ENCODE measurements around the gene ATAD3A. TPM values are rescaled to one million over a fixed set of nuclear protein-coding genes. Genes with fewer than 3 reads are reported as not detected.

The ATAD3A gene
- total and polyA plus RNA-seq, 2 experiments from 2014 or later = 36.5 to 80.3 TPM

DNA sequence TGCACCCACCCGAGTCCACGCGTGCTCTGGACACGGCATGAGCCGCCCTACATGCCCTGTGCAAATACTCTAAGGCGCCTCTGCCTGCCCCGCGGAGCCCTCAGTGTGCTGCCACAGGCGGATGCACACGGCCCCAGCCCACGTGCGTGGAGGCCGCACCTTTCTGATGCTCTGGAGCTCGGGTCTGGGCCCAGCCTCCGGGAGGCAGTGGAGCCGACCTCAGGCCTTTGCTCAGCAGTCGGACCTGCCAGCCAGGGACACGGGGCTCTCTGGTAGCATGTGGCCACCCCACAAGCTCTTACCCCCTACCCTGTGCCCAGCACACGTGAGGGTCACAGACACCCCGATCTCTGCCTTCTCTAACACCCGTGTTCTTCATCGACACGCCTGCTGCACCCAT, 26.4 kb downstream of the ATAD3A start:
- TF ChIP-seq EZH2 (IDR thresholded peaks at IDR 0.05; ENCODE audit: low read depth, unreplicated experiment) = no peak
- TF ChIP-seq, protein P1, sequence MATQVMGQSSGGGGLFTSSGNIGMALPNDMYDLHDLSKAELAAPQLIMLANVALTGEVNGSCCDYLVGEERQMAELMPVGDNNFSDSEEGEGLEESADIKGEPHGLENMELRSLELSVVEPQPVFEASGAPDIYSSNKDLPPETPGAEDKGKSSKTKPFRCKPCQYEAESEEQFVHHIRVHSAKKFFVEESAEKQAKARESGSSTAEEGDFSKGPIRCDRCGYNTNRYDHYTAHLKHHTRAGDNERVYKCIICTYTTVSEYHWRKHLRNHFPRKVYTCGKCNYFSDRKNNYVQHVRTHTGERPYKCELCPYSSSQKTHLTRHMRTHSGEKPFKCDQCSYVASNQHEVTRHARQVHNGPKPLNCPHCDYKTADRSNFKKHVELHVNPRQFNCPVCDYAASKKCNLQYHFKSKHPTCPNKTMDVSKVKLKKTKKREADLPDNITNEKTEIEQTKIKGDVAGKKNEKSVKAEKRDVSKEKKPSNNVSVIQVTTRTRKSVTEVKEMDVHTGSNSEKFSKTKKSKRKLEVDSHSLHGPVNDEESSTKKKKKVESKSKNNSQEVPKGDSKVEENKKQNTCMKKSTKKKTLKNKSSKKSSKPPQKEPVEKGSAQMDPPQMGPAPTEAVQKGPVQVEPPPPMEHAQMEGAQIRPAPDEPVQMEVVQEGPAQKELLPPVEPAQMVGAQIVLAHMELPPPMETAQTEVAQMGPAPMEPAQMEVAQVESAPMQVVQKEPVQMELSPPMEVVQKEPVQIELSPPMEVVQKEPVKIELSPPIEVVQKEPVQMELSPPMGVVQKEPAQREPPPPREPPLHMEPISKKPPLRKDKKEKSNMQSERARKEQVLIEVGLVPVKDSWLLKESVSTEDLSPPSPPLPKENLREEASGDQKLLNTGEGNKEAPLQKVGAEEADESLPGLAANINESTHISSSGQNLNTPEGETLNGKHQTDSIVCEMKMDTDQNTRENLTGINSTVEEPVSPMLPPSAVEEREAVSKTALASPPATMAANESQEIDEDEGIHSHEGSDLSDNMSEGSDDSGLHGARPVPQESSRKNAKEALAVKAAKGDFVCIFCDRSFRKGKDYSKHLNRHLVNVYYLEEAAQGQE (IDR thresholded peaks at IDR 0.05; ENCODE audit: unreplicated experiment) = no peak
- TF ChIP-seq POLR2AphosphoS5 (IDR thresholded peaks at IDR 0.05; ENCODE audit: low read depth) = no peak
- TF ChIP-seq EZH2phosphoT487 (IDR thresholded peaks at IDR 0.05; ENCODE audit: unreplicated experiment) = no peak
- TF ChIP-seq ZNF114 (CRISPR knock-in tag; IDR thresholded peaks at IDR 0.05) = no peak
- no peak for TF ChIP-seq JUNB (IDR thresholded peaks at IDR 0.05; ENCODE audit: unreplicated experiment)
- no peak for TF ChIP-seq NANOG (IDR thresholded peaks at IDR 0.05; ENCODE audit: borderline replicate concordance)
- TF ChIP-seq, protein P2, sequence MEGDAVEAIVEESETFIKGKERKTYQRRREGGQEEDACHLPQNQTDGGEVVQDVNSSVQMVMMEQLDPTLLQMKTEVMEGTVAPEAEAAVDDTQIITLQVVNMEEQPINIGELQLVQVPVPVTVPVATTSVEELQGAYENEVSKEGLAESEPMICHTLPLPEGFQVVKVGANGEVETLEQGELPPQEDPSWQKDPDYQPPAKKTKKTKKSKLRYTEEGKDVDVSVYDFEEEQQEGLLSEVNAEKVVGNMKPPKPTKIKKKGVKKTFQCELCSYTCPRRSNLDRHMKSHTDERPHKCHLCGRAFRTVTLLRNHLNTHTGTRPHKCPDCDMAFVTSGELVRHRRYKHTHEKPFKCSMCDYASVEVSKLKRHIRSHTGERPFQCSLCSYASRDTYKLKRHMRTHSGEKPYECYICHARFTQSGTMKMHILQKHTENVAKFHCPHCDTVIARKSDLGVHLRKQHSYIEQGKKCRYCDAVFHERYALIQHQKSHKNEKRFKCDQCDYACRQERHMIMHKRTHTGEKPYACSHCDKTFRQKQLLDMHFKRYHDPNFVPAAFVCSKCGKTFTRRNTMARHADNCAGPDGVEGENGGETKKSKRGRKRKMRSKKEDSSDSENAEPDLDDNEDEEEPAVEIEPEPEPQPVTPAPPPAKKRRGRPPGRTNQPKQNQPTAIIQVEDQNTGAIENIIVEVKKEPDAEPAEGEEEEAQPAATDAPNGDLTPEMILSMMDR (conservative IDR thresholded peaks at IDR 0.05; ENCODE audit: low read depth in 2 of 2) = no peak
- TF ChIP-seq, protein P3, sequence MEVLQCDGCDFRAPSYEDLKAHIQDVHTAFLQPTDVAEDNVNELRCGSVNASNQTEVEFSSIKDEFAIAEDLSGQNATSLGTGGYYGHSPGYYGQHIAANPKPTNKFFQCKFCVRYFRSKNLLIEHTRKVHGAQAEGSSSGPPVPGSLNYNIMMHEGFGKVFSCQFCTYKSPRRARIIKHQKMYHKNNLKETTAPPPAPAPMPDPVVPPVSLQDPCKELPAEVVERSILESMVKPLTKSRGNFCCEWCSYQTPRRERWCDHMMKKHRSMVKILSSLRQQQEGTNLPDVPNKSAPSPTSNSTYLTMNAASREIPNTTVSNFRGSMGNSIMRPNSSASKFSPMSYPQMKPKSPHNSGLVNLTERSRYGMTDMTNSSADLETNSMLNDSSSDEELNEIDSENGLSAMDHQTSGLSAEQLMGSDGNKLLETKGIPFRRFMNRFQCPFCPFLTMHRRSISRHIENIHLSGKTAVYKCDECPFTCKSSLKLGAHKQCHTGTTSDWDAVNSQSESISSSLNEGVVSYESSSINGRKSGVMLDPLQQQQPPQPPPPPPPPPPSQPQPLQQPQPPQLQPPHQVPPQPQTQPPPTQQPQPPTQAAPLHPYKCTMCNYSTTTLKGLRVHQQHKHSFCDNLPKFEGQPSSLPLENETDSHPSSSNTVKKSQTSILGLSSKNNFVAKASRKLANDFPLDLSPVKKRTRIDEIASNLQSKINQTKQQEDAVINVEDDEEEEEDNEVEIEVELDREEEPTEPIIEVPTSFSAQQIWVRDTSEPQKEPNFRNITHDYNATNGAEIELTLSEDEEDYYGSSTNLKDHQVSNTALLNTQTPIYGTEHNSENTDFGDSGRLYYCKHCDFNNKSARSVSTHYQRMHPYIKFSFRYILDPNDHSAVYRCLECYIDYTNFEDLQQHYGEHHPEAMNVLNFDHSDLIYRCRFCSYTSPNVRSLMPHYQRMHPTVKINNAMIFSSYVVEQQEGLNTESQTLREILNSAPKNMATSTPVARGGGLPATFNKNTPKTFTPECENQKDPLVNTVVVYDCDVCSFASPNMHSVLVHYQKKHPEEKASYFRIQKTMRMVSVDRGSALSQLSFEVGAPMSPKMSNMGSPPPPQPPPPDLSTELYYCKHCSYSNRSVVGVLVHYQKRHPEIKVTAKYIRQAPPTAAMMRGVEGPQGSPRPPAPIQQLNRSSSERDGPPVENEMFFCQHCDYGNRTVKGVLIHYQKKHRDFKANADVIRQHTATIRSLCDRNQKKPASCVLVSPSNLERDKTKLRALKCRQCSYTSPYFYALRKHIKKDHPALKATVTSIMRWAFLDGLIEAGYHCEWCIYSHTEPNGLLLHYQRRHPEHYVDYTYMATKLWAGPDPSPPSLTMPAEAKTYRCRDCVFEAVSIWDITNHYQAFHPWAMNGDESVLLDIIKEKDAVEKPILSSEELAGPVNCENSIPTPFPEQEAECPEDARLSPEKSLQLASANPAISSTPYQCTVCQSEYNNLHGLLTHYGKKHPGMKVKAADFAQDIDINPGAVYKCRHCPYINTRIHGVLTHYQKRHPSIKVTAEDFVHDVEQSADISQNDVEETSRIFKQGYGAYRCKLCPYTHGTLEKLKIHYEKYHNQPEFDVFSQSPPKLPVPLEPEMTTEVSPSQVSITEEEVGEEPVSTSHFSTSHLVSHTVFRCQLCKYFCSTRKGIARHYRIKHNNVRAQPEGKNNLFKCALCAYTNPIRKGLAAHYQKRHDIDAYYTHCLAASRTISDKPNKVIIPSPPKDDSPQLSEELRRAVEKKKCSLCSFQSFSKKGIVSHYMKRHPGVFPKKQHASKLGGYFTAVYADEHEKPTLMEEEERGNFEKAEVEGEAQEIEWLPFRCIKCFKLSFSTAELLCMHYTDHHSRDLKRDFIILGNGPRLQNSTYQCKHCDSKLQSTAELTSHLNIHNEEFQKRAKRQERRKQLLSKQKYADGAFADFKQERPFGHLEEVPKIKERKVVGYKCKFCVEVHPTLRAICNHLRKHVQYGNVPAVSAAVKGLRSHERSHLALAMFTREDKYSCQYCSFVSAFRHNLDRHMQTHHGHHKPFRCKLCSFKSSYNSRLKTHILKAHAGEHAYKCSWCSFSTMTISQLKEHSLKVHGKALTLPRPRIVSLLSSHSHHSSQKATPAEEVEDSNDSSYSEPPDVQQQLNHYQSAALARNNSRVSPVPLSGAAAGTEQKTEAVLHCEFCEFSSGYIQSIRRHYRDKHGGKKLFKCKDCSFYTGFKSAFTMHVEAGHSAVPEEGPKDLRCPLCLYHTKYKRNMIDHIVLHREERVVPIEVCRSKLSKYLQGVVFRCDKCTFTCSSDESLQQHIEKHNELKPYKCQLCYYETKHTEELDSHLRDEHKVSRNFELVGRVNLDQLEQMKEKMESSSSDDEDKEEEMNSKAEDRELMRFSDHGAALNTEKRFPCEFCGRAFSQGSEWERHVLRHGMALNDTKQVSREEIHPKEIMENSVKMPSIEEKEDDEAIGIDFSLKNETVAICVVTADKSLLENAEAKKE (CRISPR knock-in tag; IDR thresholded peaks at IDR 0.05) = no peak
- TF ChIP-seq CREB1 (CRISPR knock-in tag; IDR thresholded peaks at IDR 0.05; ENCODE audit: low read depth) = no peak
- TF ChIP-seq ZNF331 (CRISPR knock-in tag; IDR thresholded peaks at IDR 0.05; ENCODE audit: low read depth) = no peak
- no peak for TF ChIP-seq STAT1 (IDR thresholded peaks at IDR 0.05; ENCODE audit: unreplicated experiment)
- TF ChIP-seq, protein P4, sequence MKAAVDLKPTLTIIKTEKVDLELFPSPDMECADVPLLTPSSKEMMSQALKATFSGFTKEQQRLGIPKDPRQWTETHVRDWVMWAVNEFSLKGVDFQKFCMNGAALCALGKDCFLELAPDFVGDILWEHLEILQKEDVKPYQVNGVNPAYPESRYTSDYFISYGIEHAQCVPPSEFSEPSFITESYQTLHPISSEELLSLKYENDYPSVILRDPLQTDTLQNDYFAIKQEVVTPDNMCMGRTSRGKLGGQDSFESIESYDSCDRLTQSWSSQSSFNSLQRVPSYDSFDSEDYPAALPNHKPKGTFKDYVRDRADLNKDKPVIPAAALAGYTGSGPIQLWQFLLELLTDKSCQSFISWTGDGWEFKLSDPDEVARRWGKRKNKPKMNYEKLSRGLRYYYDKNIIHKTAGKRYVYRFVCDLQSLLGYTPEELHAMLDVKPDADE (IDR thresholded peaks at IDR 0.05) = no peak
- Mint-ChIP-seq H3K9me3 (no peaks in the 10 kb centered on the region), H3K4me3 (peak overlapping the region; percentile 73), H3K36me3 (ENCODE audit: low read depth) (peaks cover 22% of the 10 kb centered on the region), H3K27ac (0 out of 2 replicates have a peak overlapping the region, but pooled peaks have one; percentile 28), H3K27me3 (ENCODE audit: insufficient read depth, low read depth, poor library complexity) (peaks cover 15% of the 10 kb centered on the region), H3K4me1 (peaks cover 8% of the 10 kb centered on the region)
- Histone ChIP-seq H4K20me1 (replicated peaks; ENCODE audit: insufficient read depth) (peaks cover 4% of the 10 kb centered on the region; the same call in 1 of the 2 replicates), H3K27ac (ENCODE audit: low read depth) (no peak overlapping the region), H3K9me2 (ENCODE audit: insufficient read depth) (no peaks in the 10 kb centered on the region), H3K4me3 (no peak overlapping the region), H3K4me1 (ENCODE audit: insufficient read depth) (no peaks in the 10 kb centered on the region; the same call in 1 of the 2 replicates), H3K79me2 (replicated peaks; ENCODE audit: insufficient read depth) (no peaks in the 10 kb centered on the region), H2AFZ (no peak overlapping the region), H3K36me3 (ENCODE audit: insufficient read depth) (no peaks in the 10 kb centered on the region), H3K4me2 (no peak overlapping the region; the same call in 1 of the 2 replicates), H3F3A (replicated peaks; ENCODE audit: low read depth) (peaks cover 24% of the 10 kb centered on the region), H3K27me3 (ENCODE audit: insufficient read depth) (no peaks in the 10 kb centered on the region)
- ATAC-seq = no peak
- DNase-seq (ENCODE audit: low spot score) = no peak

All from GM23338 (cell line).